Measurements from ENCODE around the gene ERBB3. TPM values are rescaled to one million over a fixed set of nuclear protein-coding genes. Genes with fewer than 3 reads are reported as not detected.

The ERBB3 gene
- total and polyA plus RNA-seq, 2 of the 8 experiments (the other 6 are each of a cell fraction or from before 2014, with no cell fraction given), result 33.9 to 52.4 TPM

GRCh38 chr12:56119361-56119796 lies 39.4 kb downstream of the ERBB3 start (continued):
- TF ChIP-seq KDM5A (IDR thresholded peaks at IDR 0.05; ENCODE audit: low read length), result no peak
- no peak; the same call in 1 of the 2 replicates for TF ChIP-seq TBP (IDR thresholded peaks at IDR 0.05; ENCODE audit: low read depth, low read length)
- TF ChIP-seq CEBPB (IDR thresholded peaks at IDR 0.05; ENCODE audit: low read depth, low read length), result 0 out of 2 replicates have a peak, but pooled peaks have one; percentile 53
- peak; percentile 70 for TF ChIP-seq USF2 (IDR thresholded peaks at IDR 0.05; ENCODE audit: low read length)
- no peak for TF ChIP-seq EGR1 (IDR thresholded peaks at IDR 0.05; ENCODE audit: borderline replicate concordance, low read depth, low read length)
- TF ChIP-seq HDAC2 (IDR thresholded peaks at IDR 0.05; ENCODE audit: borderline replicate concordance in 1 of 2, low read depth in 2 of 2, low read length in 2 of 2), result no peak
- TF ChIP-seq CTCF (IDR thresholded peaks at IDR 0.05; ENCODE audit: control extremely low read depth in 1 of 3, insufficient read depth in 1 of 3, low read depth in 1 of 3, low read length in 3 of 3), result peak; percentile 56 to 80 (median 79)
- peak; percentile 96 for TF ChIP-seq MAX (IDR thresholded peaks at IDR 0.05)

Data from H1 (cell line).